HG03095 (cell line): ENCODE results near the gene HBB.
"Not testable (repeated sequence)": the region's sequence is repeated elsewhere in the genome, so short reads cannot be mapped to it uniquely, and the experiment has no call there.

ENCODE experiments used
- ATAC-seq: cut with Tn5 transposase; IDR thresholded peaks from one replicate; pipeline ENCODE4 v1.9.1; 2021; ENCODE audit warnings: moderate library complexity; ENCODE audit not compliant: unreplicated experiment

HBB gene

GRCh38 chr11:5226732-5227310 is at the start of gene HBB:
Gene HBB (minus strand): TSS chr11:5227071. CDS start chr11:5227021, 50 bp downstream.
- no peak for ATAC-seq

GRCh38 chr11:5275369-5276110 is 48.7 kb upstream of the HBB start:
- no peak for ATAC-seq

DNA sequence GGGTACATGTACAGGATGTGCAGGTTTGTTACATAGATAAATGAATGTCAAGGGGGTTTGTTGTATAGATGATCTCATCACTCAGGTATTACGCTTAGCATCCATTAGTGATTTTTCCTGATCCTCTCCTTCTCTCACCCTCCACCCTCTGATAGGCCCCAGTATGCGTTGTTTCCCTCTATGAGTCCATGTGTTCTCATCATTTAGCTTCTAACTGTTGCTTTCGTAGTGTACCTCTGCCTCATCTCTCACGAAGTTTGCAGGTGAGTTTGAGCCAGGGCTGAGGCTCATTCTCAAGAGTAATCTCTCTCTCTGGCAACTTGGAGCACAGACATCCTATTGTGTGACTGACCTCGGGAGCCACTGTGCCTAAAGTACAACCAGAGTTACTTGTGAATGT is 47.5 kb upstream of the HBB start:
- no peak for ATAC-seq

DNA sequence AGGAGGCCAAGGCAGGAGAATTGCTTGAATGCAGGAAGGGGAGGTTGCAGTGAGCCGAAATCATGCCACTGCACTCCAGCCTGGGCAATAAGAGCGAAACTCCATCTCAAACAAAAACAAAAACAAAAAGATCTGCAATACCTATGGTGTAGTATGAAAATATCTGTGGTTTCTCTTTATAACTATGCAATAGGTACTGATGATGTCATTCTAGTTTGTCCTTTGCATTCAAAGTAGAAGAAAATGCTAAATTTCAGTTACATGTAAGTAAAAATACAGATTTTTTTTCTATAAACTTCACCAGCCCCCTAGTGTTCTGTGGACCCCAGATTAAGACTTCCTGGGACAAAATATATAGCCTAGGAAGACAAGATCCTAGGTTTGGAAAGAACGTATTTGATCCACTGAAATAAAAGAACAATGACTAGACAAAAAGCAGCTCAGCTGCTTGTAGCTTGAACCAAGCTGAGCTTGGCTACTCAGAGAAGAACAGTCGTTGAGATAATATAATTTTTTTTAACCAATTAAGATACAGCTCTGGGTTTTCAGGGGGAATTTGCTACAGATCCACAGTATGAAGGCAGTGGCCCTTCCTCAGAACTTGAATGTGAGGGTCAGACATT is 45.6 kb upstream of the HBB start:
- ATAC-seq = no peak

- no peak for ATAC-seq
These were observed 42.9 kb upstream of the HBB start, which contains the start of gene HBE1 for GRCh38 chr11:5269715-5270147. Gene HBE1 (minus strand): TSS chr11:5269945. CDS start chr11:5269890, 55 bp downstream.

DNA sequence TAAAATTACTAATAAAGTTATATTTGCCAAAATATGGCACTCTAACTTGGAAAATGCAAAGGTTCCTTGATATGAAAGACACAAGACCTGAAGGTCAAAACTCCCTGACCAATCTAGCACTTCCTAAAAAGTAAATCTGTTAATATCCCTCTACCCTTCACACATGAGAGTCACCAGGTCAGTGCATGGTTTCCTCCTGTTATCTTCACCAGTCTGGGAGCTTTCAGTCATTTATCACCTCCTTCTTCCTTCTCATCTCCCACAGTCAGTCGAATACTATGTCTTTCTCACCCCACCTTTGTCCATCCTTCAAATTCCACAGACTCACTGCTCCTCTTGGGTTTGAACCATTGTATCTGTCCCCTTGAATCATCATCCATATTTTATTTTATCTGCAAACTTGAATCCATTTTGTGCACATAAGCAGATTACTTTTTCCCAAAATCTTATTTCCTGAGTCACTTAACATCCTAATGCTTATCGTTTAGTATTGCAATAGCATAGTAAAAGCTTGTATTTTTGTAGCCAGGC is 40.2 kb upstream of the HBB start:
- ATAC-seq = no peak

- no peak for ATAC-seq
These were observed 39.7 kb upstream of the HBB start for GRCh38 chr11:5266609-5267008.

- no peak for ATAC-seq
These were observed 39.0 kb upstream of the HBB start for GRCh38 chr11:5265832-5266231.

DNA sequence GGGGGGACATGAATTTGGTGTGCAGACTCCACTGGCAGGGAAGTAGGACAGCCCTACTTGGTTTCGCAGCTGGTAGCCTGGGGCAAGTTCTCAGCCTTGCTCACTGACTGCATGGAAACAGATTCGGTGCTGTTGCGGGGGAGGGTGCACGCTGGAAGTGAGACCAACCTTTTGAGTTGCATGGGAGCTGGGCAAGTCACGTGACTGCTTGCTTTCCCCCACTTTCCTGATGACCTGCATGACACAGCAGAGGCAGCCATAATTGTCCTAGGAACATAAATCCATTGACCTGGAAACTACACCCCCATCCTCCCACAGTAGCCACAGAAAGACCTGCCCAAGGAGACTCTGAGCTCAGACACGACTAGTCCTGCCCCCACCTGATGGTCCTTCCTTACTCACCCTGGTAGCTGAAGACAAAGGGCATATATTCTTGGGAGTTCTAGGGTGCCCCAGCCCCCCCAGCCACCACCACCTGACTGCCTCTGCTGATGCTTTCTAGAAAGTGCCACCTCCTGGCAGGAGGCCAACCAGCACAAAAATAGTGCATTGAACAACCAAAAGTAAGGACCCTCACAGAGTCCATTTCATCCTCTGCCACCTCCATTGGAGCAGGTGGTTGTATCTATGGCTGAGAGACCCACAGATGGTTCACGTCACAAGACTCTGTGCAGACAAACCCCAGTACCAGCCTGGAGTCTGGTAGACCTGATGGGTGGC is 31.8 kb upstream of the HBB start:
- no peak for ATAC-seq

DNA sequence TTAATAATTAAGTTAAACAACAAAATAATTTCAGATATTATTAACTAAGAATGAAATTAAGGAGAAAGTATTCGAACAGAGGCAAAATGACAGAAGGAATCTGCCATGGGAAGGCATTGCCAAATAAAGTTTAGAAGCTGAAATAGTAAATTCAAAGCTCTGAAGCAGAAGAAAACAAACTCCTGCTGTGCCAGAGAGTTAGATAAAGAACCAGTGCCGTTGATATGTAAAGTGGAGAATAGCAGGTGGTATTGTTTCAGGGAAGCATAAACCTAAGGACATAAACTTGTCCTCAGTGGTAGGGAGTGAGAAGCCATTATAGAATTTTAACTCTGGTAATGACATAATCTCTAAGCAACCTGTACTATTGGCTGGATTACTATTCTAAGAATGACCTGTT is 30.4 kb upstream of the HBB start:
- ATAC-seq = no peak

- ATAC-seq = not testable (repeated sequence)
These were observed 28.0 kb upstream of the HBB start, which contains the start of gene HBG2 for GRCh38 chr11:5254646-5255413. Gene HBG2 (minus strand): TSS chr11:5254781. CDS start chr11:5254728, 53 bp downstream.

DNA sequence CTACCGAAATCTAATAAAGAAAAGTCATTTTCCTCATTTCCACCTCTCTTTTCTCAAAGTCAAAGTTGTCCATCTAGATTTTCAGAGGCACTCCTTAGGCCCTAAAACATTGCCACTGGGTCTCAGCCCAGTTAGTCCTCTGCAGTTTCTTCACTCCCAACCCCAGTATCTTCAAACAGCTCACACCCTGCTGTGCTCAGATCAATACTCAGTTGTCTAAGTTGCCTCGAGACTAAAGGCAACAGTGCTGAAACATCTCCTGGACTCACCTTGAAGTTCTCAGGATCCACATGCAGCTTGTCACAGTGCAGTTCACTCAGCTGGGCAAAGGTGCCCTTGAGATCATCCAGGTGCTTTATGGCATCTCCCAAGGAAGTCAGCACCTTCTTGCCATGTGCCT is 27.2 kb upstream of the HBB start:
- ATAC-seq = not testable (repeated sequence)

- not testable (repeated sequence) for ATAC-seq
These were observed 26.6 kb upstream of the HBB start for GRCh38 chr11:5253440-5253839.

DNA sequence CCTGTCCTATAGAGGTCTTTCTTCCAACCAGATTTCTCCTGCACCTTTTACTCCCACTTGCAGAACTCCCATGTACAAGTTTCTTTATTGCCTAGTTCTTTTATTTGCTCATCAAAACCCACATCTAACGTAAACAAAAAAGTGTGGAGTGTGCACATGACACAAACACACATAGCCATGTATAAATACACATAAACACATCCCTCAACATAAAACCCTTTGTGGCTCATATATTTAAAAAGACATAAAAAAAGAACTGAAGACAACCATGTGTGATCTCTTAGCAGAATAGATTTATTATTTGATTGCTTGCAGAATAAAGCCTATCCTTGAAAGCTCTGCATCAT is 26.0 kb upstream of the HBB start:
- no peak for ATAC-seq

DNA sequence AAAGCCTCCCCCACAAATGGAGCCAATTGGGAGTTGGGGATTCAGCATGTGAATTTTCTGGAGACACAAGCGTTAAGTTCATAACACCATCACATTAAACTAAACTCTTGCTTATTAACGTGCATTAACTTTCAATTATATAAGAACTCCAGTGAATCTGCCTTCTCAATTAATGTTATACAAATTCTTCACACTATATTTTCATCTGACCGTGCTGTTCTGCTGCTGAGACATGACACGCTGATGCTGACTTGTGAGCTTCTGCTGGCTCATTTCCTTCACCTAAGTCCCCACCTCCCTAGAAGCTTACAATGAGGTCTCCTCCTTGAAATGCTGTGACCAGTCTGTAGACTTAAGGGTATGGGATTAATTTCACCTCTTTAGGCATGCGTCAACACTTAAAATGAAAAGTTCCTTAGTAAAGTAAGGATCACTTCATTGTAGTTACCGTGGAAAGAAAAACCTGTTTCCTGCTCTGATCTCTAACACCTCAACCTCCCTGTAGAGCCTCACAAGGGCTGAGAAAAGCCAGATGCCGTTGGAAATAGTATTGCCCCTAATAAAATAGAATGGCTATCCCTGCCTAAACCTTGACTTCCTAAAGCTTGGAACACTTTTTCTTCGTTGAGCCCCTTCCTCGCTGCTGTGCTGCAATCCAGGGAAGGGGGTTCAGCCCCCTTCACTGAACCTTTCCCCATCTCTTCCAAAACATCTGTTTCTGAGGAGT is 25.5 kb upstream of the HBB start:
- no peak for ATAC-seq

- no peak for ATAC-seq
These were observed 24.9 kb upstream of the HBB start for GRCh38 chr11:5251746-5252145.

DNA sequence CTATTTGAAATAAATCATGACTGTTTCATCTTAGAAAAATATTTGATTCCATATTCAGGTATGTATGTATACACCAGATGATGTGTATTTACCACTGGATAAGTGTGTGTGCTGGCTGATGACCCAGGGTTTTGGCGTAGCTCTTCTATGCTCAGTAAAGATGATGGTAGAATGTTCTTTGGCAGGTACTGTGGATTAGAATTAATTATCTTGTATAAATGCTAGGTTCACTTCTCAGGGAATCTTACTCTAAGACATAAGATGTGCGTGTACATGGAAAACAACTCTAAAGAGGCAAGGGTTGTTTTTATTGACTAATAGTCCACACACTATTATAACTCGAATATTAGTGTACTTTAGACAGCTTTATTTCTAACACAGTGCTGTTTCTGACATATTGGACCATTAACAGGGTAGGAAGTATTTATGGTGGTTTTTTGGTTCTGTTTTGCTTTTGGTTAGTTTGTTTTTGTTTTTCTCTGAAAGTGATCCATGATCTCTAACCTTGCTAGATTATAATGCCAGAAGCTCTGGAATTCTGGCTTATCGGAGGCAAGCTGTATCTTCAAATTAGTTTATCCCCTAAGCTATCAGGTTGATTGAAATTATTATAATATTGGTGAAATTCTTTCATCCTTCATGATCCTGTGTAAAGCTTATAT is 23.8 kb upstream of the HBB start:
- ATAC-seq = no peak

- ATAC-seq = not testable (repeated sequence)
These were observed 23.0 kb upstream of the HBB start, which contains the start of gene HBG1 for GRCh38 chr11:5249807-5250396. Gene HBG1 (minus strand): TSS chr11:5249857. CDS start chr11:5249804, 53 bp downstream.

- ATAC-seq = not testable (repeated sequence)
These were observed 21.6 kb upstream of the HBB start for GRCh38 chr11:5248498-5248897.
